H7 (cell line): ENCODE results near the gene CCDC197. TPM values are rescaled to one million over a fixed set of nuclear protein-coding genes. Genes with fewer than 3 reads are reported as not detected.

Source experiments
- DNase-seq: peaks from one replicate; pipeline ENCODE4 v3.0.0; 2012
- H3K27me3 ChIP-seq: 2 replicates; pipeline ENCODE4 v1.6.0; 2011; ENCODE audit warnings: mild to moderate bottlenecking, low read length; ENCODE audit not compliant: control insufficient read depth, insufficient read depth
- H3K36me3 ChIP-seq: replicated peaks from 2 replicates; pipeline ENCODE4 v1.5.1; 2011; ENCODE audit warnings: low read length; ENCODE audit not compliant: control insufficient read depth, insufficient read depth
- H3K4me3 ChIP-seq: 2 replicates; pipeline ENCODE4 v1.5.1; 2011; ENCODE audit warnings: low read depth, mild to moderate bottlenecking, control low read depth, low read length, moderate library complexity; ENCODE audit not compliant: insufficient read depth
- total RNA-seq: library from RNA; depleted of rRNA; stranded (reverse); fragments of >200 nt; shearing (Covaris generic); gene quantifications from 2 replicates; pipeline ENCODE4 v1.2.3, GENCODE V29; 2014

Gene CCDC197
- total RNA-seq, 1 experiment from 2014 or later, result not detected

GRCh38 chr14:94040247-94040646, 43.1 kb downstream of the CCDC197 start:
- no peak overlapping the region for H3K4me3 ChIP-seq
- peaks cover 4% of the 10 kb centered on the region for H3K36me3 ChIP-seq
- DNase-seq, result no peak
- no peaks in the 10 kb centered on the region for H3K27me3 ChIP-seq

DNA sequence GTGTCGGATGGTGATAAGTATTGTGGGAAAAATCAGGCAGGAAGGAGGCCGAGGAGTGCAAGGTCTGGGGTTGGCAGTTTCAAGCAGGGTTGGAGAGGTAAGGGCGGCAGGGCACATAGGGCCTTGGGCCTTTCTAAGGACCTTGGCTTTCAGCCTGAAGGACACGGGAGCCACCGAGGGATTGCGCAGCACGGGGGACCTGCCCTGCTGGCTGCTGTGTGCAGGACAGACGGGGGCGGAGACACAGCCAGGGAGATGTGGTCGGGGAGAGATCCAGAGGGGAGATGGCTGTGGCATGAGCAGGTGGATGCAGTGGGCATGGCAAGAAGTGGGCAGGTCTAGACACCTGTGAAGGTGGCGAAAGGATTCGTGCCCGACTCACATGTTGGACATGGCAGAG, 43.7 kb downstream of the CCDC197 start:
- Histone ChIP-seq H3K36me3 (peaks cover 4% of the 10 kb centered on the region), H3K27me3 (no peaks in the 10 kb centered on the region), H3K4me3 (no peak overlapping the region)
- DNase-seq, result no peak

DNA sequence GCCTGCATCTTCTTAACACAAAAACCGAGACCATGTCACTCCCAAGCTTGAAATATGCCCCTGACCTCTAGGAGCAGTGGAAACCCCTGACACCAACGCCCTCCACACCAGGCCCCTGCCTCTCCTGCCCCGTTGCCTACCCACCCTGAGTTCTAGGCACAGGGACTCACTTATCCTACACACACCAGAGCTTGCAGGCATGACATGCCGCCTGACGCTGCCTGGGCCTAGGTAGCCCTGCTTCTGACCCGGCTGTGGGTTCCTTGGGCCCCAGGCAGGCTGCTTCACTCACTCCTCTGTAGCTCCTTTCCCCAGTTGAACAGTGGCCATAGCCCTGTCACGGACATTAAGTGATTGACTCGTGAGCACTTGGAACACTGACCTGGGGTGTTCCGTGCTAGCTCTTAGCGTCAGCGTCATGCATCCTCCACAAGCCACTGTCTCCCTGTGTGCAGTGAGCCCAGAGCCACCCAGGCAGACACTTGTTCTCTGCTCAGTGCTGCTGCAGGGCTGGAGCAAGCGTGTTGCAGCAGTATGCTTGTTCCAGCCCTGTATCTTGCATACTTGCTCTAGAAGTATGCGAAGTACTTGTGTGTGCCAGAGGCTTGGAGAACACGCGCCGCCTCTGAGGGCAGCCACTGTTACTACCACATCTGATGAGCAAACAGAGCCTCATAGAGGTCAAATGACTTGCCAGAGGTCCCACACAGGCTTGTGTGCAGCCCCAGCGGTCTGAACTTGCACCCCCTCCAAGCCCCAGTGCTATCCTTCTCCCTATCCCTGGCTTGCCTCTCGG, 44.6 kb downstream of the CCDC197 start:
- peaks cover 6% of the 10 kb centered on the region for H3K36me3 ChIP-seq
- DNase-seq, result no peak
- H3K27me3 ChIP-seq, result no peaks in the 10 kb centered on the region
- no peak overlapping the region for H3K4me3 ChIP-seq

GRCh38 chr14:94042433-94043091, 45.5 kb downstream of the CCDC197 start:
- Histone ChIP-seq H3K4me3 (no peak overlapping the region), H3K27me3 (no peaks in the 10 kb centered on the region), H3K36me3 (peaks cover 8% of the 10 kb centered on the region)
- no peak for DNase-seq

- no peak for DNase-seq
- Histone ChIP-seq H3K4me3 (no peak overlapping the region), H3K36me3 (peaks cover 11% of the 10 kb centered on the region), H3K27me3 (no peaks in the 10 kb centered on the region)
Measured at GRCh38 chr14:94043111-94043755, 46.1 kb downstream of the CCDC197 start.

- no peak for DNase-seq
- H3K27me3 ChIP-seq, result no peaks in the 10 kb centered on the region
- no peak overlapping the region for H3K4me3 ChIP-seq
- peaks cover 17% of the 10 kb centered on the region for H3K36me3 ChIP-seq
Measured at GRCh38 chr14:94043756-94044475, 46.8 kb downstream of the CCDC197 start.

DNA sequence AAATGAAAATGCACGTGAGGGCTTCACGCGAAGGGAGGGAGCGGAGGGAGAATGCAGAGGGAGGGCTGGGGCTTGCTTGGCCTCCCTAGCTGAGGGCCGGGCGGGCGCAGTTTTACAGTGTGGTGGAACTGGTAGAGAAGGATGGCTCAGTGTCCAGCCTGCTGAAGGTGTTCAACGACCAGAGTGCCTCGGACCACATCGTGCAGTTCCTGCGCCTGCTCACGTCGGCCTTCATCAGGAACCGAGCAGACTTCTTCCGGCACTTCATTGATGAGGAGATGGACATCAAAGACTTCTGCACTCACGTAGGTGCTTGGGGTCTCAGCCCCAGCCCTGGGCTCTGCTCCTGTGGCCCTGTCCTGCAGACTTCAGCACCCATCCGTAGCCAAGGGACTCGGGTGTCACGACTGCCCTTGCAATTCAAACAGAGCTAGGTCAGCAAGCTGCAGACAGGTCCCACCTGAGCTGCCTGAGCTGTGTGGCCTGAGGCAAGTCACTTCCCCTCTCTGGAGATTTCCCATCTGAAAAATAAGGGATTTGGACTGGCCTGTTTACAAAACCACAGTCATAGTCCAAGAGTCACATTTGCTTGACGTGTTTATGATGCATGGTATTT, 47.5 kb downstream of the CCDC197 start:
- Histone ChIP-seq H3K36me3 (peaks cover 22% of the 10 kb centered on the region), H3K27me3 (no peaks in the 10 kb centered on the region), H3K4me3 (no peak overlapping the region)
- DNase-seq, result no peak

GRCh38 chr14:94045101-94045500, 48.0 kb downstream of the CCDC197 start:
- Histone ChIP-seq H3K36me3 (peaks cover 26% of the 10 kb centered on the region), H3K4me3 (no peak overlapping the region), H3K27me3 (no peaks in the 10 kb centered on the region)
- DNase-seq, result no peak

- no peak for DNase-seq
- H3K27me3 ChIP-seq, result no peaks in the 10 kb centered on the region
- no peak overlapping the region for H3K4me3 ChIP-seq
- peaks cover 31% of the 10 kb centered on the region for H3K36me3 ChIP-seq
Measured at GRCh38 chr14:94045563-94046345, 48.7 kb downstream of the CCDC197 start.

- Histone ChIP-seq H3K27me3 (no peaks in the 10 kb centered on the region), H3K36me3 (peaks cover 37% of the 10 kb centered on the region), H3K4me3 (no peak overlapping the region)
- no peak for DNase-seq
Measured at GRCh38 chr14:94046696-94047250, 49.7 kb downstream of the CCDC197 start.

- DNase-seq, result no peak
- Histone ChIP-seq H3K36me3 (peaks cover 42% of the 10 kb centered on the region), H3K4me3 (no peak overlapping the region), H3K27me3 (no peaks in the 10 kb centered on the region)
Measured at GRCh38 chr14:94047581-94047980, 50.5 kb downstream of the CCDC197 start.

DNA sequence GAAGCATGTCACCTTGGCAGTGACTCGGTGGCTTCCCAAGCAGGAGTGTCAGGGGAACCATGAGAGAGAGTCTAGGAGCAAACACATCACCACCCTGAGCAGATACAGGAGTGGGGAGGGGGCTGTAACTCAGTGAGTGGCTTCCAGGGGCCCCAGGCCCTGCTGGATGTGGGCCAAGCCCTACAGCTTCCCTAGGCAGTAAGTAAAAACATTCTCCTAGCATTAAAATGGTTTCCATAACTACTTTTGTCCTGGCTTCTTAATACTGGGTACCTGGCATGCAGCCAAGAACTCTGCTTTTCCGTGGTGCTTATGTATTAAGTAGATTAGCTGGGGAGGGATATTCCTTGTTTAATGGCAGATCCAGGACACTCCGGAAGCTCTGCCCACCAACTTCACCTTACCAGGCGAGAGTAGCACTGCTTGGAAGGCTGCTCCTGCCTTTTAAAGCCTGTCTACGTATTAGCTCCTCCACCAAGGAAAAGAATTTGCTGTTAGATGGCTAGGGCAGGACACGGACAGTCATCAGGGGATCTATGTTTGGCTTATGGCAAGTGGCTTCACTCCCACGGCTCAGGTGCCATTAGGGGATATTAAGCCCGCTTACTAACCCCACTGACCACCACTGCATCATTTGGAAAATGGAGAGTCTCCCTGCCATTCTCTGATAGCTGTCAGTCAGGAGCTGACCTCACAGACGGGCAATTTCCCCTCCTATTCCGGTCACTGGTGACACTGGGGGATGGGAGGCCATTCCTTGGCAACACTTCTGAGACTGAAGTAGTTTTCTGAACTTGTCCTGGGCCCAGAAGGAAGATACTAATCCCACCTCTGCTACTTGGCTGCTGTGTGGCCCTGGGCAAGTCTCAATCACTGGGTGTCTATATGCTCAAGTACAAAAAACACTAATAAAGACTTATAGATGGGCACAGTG, 51.9 kb downstream of the CCDC197 start:
- no peak overlapping the region for H3K4me3 ChIP-seq
- no peaks in the 10 kb centered on the region for H3K27me3 ChIP-seq
- peaks cover 44% of the 10 kb centered on the region for H3K36me3 ChIP-seq
- no peak for DNase-seq
